GM18861 (cell line): ENCODE data around the gene CTIF.
"Not testable (repeated sequence)": the region's sequence is repeated elsewhere in the genome, so short reads cannot be mapped to it uniquely, and the experiment has no call there.

Experiments used
- ATAC-seq: cut with Tn5 transposase; IDR thresholded peaks from one replicate; pipeline ENCODE4 v1.9.1; 2021; ENCODE audit not compliant: unreplicated experiment

CTIF gene

GRCh38 chr18:48638896-48639771, 100.3 kb downstream of the CTIF start:
- ATAC-seq = no peak

GRCh38 chr18:48639772-48640432, 101.1 kb downstream of the CTIF start:
- ATAC-seq = no peak

DNA sequence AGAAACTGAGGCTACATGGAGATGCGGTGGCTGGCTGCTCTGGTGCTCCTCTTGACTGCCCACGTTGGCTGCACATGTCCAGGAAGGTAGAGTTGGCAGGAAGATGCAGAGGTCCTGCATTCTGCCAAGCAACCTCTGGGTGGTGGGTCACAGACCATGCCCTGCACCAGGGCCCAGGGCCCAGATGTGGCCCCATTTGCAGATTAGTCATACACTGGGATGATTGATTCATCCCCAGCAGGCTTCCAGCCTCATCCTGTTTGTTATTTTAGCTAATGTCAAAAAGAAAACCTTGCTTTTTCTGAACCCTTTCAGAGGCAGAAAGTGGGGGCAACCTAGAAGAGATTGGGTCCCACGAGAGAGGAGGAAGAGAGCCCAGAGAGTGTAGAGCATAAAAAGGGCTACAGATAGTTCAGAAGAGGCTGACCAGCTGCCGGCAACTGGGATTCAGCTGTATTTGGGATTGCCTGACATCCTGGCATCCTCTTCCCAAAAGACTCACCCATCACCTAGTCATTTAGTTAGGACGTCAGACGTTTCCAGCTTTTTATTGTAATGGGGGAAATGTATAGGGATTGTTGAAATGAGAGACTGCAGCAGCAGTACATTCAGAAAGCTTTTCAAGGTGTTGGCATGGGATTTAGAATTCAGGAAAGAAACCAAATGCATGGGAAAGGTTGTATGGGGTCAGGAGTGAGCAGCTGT, 101.9 kb downstream of the CTIF start:
- ATAC-seq = no peak

- no peak for ATAC-seq
These were observed 103.2 kb downstream of the CTIF start for GRCh38 chr18:48641981-48642380.

DNA sequence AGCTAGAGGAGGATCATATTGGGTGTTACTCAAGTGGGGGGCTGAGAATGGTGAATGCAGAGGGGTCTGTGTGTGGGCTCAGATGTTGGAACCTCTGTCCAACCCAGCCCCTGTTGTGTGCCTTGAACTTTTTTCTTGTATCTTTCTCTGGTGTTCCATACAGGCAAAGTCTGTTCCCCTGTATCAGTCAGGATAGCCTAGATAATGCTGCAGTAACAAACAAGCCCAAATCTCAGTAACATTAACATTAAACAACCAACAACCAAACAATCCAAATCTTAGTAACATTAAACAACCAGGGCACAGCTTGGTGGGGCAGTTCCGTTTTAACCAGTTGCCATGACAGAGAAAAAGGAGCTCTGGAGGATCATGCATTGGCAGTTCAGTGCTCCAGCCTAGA, 103.7 kb downstream of the CTIF start:
- no peak for ATAC-seq

DNA sequence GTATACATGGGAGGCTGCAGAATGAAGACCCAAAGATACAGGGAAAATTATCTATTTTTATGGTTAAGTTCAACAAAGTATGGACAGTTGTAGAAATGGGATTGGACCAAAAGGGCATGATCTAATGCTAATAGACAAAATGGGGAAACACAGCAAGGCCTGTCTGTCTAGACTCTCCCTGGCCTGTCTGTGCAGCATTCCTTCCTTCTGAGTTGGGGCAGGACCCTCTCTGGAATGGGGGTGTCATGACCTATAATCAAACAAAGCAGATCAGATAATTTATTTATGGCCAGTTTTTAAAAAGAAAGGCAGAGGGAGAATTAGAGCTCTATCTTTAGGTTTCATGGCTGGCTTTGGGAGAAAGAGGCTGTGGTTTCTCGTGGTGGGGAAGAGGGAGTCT, 104.4 kb downstream of the CTIF start:
- no peak for ATAC-seq

DNA sequence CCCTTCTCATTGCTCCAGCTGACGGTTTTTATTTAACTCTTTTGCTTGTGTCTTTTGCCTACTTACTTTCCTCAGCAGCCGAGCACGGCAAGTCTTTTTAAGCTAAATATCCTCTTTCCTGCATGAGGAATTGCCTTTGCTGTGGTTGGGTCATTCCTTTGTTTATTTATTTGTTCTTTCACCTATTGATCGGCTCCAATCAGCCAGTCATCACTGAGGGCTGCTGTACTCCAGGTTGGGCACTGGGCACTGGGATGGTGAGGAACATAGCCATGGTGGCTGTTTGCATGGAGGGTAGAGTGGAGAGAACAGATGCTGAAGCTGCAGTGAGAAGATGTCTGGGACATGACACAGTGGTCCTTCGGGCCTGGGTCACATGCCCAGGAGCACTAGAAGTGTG, 105.2 kb downstream of the CTIF start:
- ATAC-seq = no peak

GRCh38 chr18:48645427-48646002, 106.7 kb downstream of the CTIF start:
- ATAC-seq = no peak

DNA sequence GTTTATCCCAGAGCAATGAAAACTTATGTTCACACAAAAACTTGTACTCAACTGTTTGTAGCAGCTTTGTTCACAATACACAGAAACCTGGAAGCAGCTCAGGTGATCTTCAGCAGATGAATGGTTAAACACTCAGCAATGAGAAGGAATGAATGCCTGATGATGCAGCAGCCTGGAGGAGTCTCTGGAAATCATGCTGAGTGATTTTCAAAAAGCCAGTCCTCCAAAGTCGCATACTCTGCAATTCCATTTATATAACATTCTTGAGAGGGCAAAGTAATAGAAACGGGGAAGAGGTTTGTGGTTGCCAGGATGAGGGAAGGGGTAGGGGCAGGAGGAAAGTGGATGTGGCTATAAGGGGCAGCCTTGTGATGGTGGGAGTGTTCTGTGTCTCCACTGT, 108.1 kb downstream of the CTIF start:
- ATAC-seq = no peak

DNA sequence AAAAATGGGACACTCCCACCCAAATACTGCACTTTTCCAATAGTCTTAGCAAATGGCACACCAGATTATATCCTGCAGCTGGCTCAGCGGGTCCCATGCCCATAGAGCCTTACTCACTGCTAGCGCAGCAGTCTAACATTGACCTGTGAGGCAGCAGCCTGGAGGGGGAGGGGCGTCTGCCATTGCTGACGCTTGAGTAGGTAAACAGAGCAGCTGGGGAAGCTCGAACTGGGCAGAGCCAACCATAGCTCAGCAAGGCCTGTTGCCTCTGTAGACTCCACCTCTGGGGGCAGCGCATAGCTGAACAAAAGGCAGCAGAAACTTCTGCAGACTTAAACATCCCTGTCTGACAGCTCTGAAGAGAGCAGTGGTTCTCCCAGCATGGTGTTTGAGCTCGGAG, 110.4 kb downstream of the CTIF start:
- no peak for ATAC-seq

- ATAC-seq = not testable (repeated sequence)
These were observed 115.8 kb downstream of the CTIF start for GRCh38 chr18:48654591-48654990.

DNA sequence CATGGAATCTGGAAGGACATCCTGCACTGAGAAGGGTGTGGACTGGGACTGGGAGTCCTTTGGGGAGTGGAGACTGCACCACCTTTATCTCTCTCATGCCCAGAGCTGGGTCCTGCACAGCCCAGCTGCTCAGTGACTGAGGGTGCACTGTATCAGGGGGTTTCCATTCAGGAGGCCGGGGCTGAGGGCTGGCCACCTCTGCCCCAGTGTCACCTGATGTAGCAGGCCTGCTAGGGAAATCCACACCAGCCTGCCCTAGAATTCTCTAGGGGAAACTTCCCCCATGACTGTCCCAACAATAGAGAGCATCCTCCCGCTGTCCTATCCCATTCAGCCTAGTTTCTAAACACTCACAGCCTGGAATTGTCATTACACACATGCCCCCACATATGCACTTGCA, 116.7 kb downstream of the CTIF start:
- no peak for ATAC-seq

- no peak for ATAC-seq
These were observed 117.3 kb downstream of the CTIF start for GRCh38 chr18:48656176-48656575.

- ATAC-seq = no peak
These were observed 117.8 kb downstream of the CTIF start for GRCh38 chr18:48656582-48656981.

DNA sequence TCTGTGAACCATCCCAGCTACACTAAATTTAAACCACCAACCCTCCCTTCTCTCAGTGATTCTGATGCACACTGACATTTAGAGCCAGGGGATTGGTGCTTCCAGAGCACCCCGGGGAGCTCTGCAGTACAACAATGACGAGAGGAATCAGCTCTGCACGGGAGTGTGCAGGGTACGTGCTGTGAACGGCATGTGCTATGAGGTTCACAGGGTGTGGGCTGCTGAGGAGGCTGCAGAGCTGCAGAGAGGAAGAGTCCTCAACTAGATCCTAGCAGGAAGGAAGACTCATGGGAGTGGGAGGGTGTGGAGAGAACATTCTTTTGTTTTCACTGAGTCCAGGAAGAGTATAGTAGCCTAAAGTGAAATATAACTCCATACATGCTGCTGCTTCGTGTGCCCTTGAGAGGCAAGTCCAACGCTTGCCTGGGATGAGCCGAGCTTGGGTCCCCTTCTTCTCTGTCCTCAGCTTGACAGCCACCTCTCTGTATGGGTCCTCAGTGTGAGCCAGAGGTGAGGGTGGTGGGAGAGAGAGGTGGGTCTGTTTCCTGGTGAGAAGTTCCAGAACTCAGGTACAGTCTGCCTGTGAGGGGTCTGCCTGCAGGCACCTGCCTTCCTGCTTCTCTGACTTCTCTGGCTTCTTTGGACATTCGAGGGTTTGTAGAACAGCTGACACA, 118.8 kb downstream of the CTIF start:
- no peak for ATAC-seq

GRCh38 chr18:48658721-48659120, 119.9 kb downstream of the CTIF start:
- no peak for ATAC-seq

- ATAC-seq = no peak
These were observed 120.6 kb downstream of the CTIF start for GRCh38 chr18:48659188-48660009.

DNA sequence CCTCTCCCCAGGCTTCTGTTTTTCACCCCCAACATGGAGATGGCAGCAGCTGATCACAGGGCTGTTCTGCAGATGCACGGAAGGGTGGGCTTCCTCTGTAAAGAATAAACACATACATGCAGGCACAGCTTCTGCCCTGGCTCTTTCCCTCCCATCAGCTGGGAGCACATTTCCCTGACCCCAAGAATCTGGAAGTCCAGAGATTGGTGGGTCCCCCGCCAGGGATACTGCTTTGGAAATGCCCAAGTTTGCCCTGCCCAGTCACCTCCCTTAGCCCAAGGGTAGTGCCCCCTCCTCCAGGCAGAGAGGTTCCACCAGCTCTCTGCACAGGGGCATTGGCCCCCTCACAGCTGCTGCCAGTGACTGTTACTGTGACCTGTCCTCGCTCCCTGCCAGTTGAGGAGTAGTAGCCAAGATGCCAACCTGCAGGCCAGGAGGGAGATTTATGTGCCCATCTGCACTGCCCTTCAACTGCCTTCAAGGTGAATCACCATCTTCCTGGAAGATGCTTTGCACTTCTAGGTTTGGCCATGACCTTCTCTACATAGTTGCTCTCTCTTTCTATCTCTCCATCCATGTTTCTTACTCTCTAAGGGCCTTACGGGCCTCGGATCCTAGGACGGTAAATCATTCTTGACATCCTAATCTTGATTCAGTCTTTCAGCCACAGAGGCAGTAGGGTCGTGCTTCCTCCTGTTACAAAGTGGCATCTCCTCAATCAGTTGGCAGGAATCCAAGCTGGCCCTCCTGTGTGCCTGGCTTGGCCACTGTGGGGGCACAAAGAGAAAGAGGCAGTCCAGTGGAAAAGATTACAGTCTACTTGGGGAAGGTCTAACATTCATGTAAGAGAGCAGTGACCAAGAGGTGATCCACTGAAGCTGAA, 121.8 kb downstream of the CTIF start:
- ATAC-seq = no peak

GRCh38 chr18:48661421-48661820, 122.6 kb downstream of the CTIF start:
- ATAC-seq = no peak
